Measurements from ENCODE around the gene SLC30A4. TPM values are rescaled to one million over a fixed set of nuclear protein-coding genes. Genes with fewer than 3 reads are reported as not detected.

Gene SLC30A4
- total RNA-seq, 2 experiments from 2014 or later = 2.1 to 2.3 TPM

- POLR2A ChIA-PET = no interaction called here
- no peaks in the 10 kb centered on the region for H3K36me3 ChIP-seq (ENCODE audit: insufficient read depth, low read length)
- intact Hi-C loops (cut with DNase I, micrococcal nuclease) = no loop called here
These were observed 87.2 kb downstream of the SLC30A4 start for GRCh38 chr15:45435124-45435903.

GRCh38 chr15:45434078-45434567, 88.4 kb downstream of the SLC30A4 start:
- Mint-ChIP-seq H3K4me3 (no peak overlapping the region), H3K36me3 (ENCODE audit: low read depth) (no peaks in the 10 kb centered on the region), H3K27ac (no peak overlapping the region), H3K27me3 (peaks cover 3% of the 10 kb centered on the region), H3K4me1 (ENCODE audit: low read depth) (no peaks in the 10 kb centered on the region), H3K9me3 (no peaks in the 10 kb centered on the region)
- ATAC-seq (ENCODE audit: poor library complexity) (no peak), DNase-seq (no peak)
- H3K36me3 ChIP-seq (ENCODE audit: insufficient read depth, low read length) = no peaks in the 10 kb centered on the region
- H3K4me3 ChIP-seq (ENCODE audit: low read length) = no peak overlapping the region
- ChIA-PET POLR2A (no interaction called here), CTCF (no interaction called here)
- TF ChIP-seq CTCF (IDR thresholded peaks at IDR 0.05) = no peak
- H3K4me1 ChIP-seq (ENCODE audit: insufficient read depth, low read length) = peaks cover 10% of the 10 kb centered on the region
- H3K27me3 ChIP-seq (ENCODE audit: control insufficient read depth in 1 of 2, insufficient read depth in 2 of 2, low read length in 2 of 2) = peaks cover 0 to 6% of the 10 kb centered on the region in 2 experiments
- intact Hi-C loops (cut with DNase I, micrococcal nuclease) = no loop called here
- no peak overlapping the region for H3K27ac ChIP-seq (ENCODE audit: low read depth in 1 of 2, low read length in 2 of 2)
- H3K9me3 ChIP-seq (ENCODE audit: control insufficient read depth in 1 of 2, insufficient read depth in 1 of 2, low read length in 2 of 2) = no peaks in the 10 kb centered on the region

More at GRCh38 chr15:45435124-45435903, 87.2 kb downstream of the SLC30A4 start:
- H3K27me3 ChIP-seq (ENCODE audit: control insufficient read depth in 1 of 2, insufficient read depth in 2 of 2, low read length in 2 of 2) = peaks cover 0 to 6% of the 10 kb centered on the region in 2 experiments
- peaks cover 5% of the 10 kb centered on the region for H3K4me1 ChIP-seq (ENCODE audit: insufficient read depth, low read length)
- Mint-ChIP-seq H3K4me1 (ENCODE audit: low read depth) (no peaks in the 10 kb centered on the region), H3K27ac (no peak overlapping the region), H3K9me3 (no peaks in the 10 kb centered on the region), H3K4me3 (no peak overlapping the region), H3K27me3 (peaks cover 3% of the 10 kb centered on the region), H3K36me3 (ENCODE audit: low read depth) (no peaks in the 10 kb centered on the region)
- DNase-seq (no peak), ATAC-seq (ENCODE audit: poor library complexity) (no peak)
- TF ChIP-seq CTCF (IDR thresholded peaks at IDR 0.05) = no peak
- CTCF ChIA-PET = no interaction called here
- H3K9me3 ChIP-seq (ENCODE audit: control insufficient read depth in 1 of 2, insufficient read depth in 1 of 2, low read length in 2 of 2) = no peaks in the 10 kb centered on the region
- H3K27ac ChIP-seq (ENCODE audit: low read depth in 1 of 2, low read length in 2 of 2) = no peak overlapping the region
- no peak overlapping the region for H3K4me3 ChIP-seq (ENCODE audit: low read length)

GRCh38 chr15:45431511-45431910, 91.0 kb downstream of the SLC30A4 start:
- TF ChIP-seq CTCF (IDR thresholded peaks at IDR 0.05) = no peak
- H3K9me3 Mint-ChIP-seq = no peaks in the 10 kb centered on the region

More at GRCh38 chr15:45431511-45431910, 91.0 kb downstream of the SLC30A4 start:
- intact Hi-C loops (cut with DNase I, micrococcal nuclease) = loop anchor here in 1 of 2 experiments (2.0 kb wide), 2 partner anchors 29 to 181 kb away; a partner anchor contains a TSS
- H3K36me3 ChIP-seq (ENCODE audit: insufficient read depth, low read length) = no peaks in the 10 kb centered on the region
- H3K27ac ChIP-seq (ENCODE audit: low read depth in 1 of 2, low read length in 2 of 2) = no peak overlapping the region
- Mint-ChIP-seq H3K4me1 (ENCODE audit: low read depth) (no peaks in the 10 kb centered on the region), H3K36me3 (ENCODE audit: low read depth) (no peaks in the 10 kb centered on the region), H3K27ac (no peak overlapping the region), H3K27me3 (peaks cover 3% of the 10 kb centered on the region), H3K4me3 (no peak overlapping the region)
- no peak overlapping the region for H3K4me3 ChIP-seq (ENCODE audit: low read length)
- peaks cover 10% of the 10 kb centered on the region for H3K4me1 ChIP-seq (ENCODE audit: insufficient read depth, low read length)
- ChIA-PET POLR2A (interaction anchor here (0.9 kb wide), 1 partner anchor 26 kb away, joined by 3 read pairs; no protein-coding TSS in a partner anchor), CTCF (interaction anchor here (1.0 to 1.7 kb wide), 4 partner anchors 16 to 29 kb away, joined by 3 to 22 read pairs (median 6); a partner anchor contains a TSS)
- ATAC-seq (ENCODE audit: poor library complexity) = no peak
- no peaks in the 10 kb centered on the region for H3K9me3 ChIP-seq (ENCODE audit: control insufficient read depth in 1 of 2, insufficient read depth in 1 of 2, low read length in 2 of 2)
- peaks cover 0 to 6% of the 10 kb centered on the region in 2 experiments for H3K27me3 ChIP-seq (ENCODE audit: control insufficient read depth in 1 of 2, insufficient read depth in 2 of 2, low read length in 2 of 2)
- DNase-seq = no peak
